Ovary (tissue), 3 donors: ENCODE data around the gene TKTL1.

Source experiments
- CTCF ChIP-seq, 3 donors: fragments of 450-650 bp in 2 of 3; fragments of 200-600 bp in 1 of 3; IDR thresholded peaks; one replicate each; pipeline versions ENCODE4 v1.5.1 to v1.8.0; 2016 to 2022; ENCODE audit warnings: antibody characterized with exemption in 3 of 3, mild to moderate bottlenecking in 1 of 3
- EP300 ChIP-seq: sonication (generic); formaldehyde crosslinking; IDR thresholded peaks from one replicate; pipeline ENCODE4 v1.6.1; 2017; ENCODE audit warnings: antibody characterized with exemption
- donor health status: DM: no; HTN: no; CAD: no.

GRCh38 chrX:154323537-154323936 lies 27.9 kb downstream of the TKTL1 start:
- no peak for TF ChIP-seq CTCF (IDR thresholded peaks at IDR 0.05)
- no peak for TF ChIP-seq EP300
